Stimulated activated CD4-positive, alpha-beta T cell treated with anti-CD3 and anti-CD28 coated beads, Interleukin-15, amount 100 ng/mL, for 24 hours (primary cell): ENCODE results near the gene C10orf90.

Experiments
- DNase-seq: peaks from one replicate; pipeline ENCODE4 v3.0.0-alpha.2; 2020

Gene C10orf90

GRCh38 chr10:126528315-126528835 lies 142.1 kb downstream of the C10orf90 start:
- no peak for DNase-seq

DNA sequence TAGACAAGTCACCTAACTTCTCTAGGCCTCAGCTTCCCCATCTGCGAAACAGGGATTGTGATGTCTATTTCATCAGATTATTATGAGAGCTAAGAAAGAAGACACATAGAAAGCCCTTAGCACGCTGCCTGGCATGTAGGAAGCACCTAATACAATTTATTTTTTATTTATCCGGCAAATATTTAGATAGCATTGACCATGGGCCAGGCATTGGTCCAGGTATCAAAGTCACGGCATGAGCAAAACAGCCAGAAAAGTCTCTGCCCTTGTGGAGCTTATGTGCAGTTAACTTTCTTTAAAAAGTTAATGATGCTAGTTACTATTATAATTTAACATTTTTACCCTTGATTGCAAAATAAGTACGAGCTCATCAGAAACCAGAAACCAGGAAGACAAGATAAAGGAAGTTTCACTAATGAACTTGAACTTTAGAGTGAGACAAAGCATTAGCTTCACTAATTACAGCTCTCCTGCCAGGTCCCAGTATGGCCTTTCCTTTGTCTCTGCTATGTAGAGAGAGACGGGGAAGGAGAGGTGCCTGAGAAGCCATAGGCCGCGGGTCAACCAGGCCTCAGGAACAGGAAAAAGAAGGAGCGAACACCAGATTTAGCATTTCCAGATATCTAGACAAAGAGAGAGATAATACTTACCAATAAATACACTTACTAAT lies 142.7 kb downstream of the C10orf90 start:
- DNase-seq, result no peak

DNA sequence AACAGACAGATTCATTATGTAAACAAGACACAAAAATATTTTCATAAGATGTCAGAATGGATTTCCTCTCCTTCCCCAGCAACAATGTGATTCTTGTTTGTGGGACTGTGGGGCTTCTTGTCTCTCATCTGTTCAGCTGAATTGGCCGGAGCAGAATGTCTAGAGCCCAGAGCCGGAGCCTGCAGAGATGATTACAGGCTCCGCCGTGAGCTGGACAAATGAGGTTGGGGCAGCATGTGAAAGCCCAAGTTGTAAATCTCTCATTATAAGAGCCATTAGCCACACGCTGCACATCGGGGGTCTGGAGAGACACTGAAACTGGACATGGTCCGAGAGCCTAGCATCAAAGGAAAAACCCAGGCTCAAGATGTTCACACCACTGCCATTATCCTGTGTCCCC lies 145.2 kb downstream of the C10orf90 start:
- DNase-seq, result no peak

DNA sequence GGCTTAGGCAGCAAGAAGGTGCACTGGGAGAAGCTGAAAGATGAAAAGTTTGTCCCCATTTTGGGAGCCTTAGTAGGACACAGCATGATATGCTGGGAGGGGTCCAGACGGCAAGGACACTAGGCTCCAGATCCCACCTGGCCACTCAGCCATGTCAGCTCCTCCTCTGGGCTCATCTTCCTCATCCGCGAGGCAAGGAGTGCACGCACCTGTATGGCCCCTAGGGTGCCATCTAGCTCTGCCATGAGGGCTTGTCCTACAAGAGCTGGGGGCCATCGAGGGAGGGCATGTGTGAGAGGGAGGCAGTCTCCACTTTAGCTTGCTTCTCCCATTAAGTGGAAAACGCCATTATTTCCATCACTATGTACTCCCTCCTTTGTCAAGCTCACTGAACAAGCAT lies 146.0 kb downstream of the C10orf90 start:
- DNase-seq, result no peak

- no peak for DNase-seq
These were observed 147.4 kb downstream of the C10orf90 start for GRCh38 chr10:126523071-126523470.

GRCh38 chr10:126521399-126521798 lies 149.1 kb downstream of the C10orf90 start:
- DNase-seq, result no peak

DNA sequence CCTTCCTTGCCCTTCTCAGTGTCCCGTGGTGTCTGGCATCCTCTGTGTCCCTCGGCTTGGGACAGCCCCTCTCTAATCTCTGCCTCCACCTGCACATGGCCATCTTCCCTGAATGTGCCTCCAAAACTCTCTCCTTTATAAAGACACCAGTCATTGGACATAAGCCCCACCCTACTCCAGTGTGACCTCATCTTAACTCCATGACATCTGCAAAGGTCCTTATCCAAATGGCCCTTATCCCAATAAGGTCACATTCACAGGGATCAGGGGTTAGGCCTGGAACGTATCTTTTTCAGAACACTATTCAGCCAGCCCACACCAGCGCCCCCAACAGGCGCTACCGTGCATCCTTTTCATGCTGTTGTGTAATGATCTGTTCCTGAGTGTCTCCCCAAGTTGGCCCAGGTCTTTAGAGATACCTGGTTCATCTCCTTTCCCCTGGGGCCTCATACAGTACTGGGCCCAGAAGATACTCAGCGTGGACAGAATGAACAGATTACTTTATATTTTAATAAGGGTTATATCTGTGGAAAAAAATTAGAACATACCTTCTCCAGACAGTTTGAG lies 149.7 kb downstream of the C10orf90 start:
- DNase-seq, result no peak

DNA sequence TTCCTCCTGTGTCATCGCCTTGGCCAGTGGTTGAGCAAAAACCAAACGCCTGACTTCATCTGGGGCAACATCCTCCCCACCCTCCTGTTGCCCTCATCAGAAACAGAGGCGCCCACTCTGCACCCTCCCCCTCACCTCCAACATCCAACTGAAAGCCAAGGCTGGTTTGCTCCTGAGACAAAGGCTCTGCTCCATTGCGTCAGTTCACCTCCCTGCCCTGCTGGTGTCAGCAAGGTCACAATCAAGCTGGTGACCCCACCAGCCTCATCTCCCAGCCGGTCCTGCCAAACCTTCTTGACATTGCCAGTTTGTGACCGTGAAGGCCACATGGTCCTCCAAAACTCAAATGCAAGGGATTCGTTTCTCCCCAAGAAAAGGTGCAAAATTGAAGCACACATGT lies 150.5 kb downstream of the C10orf90 start:
- DNase-seq, result no peak

DNA sequence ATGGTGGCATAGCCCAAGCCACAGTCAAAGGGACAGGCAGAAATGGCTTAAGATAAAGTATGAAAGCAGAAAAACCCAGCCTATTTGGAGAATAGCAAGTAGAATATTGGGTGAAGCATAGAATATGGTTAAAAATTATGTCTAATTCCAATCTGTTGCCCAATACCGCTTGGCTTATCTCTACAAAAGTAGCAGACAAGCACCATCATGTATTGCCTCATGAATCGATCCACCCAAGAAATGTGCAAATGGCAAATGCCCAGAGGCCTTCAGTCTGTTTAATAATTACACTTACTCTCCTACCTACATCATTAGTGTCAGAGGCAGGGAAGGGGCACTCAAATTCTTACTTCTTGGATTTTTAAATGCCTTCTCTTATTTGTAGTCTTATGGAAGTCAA lies 151.3 kb downstream of the C10orf90 start:
- DNase-seq, result no peak

DNA sequence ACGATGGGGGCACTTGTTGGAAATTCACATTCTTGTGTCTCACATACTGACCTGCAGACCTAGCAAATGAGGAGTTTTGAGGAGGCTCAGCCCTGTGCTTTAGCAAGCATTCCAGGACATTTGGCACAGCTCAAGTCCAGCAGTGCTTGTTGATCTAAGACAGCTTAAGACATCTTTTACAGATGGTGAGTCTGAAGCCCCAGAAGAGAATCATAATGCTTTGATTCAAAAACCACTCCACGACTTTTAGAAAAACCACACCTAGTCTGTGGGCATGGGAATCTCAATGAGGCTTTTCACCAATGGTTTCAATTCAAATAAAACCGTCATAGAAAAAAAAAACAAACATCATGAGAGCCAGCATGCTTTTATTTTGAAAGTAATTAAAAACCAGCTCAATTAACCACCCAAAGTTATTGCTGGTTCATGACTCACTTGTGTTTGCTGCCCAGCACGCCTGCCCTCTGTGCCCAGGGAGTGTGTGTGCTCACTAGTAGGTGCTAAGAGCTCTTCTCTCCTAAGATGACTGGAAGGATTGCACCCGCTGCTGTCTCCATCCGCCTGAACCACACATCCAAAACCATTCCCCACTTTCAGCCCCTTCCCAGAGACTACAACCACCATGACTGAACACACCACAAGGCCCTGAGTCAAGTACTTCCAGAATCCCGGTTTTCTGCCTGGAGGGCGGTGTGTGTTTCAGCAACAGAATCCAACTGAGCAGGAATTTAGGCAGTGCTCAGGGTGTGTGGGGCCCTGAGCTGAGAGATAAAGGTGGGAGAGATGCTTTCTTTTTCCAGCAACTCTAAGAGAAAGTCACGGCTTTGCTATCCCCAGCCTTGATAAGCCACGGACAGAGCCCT lies 152.0 kb downstream of the C10orf90 start:
- no peak for DNase-seq

DNA sequence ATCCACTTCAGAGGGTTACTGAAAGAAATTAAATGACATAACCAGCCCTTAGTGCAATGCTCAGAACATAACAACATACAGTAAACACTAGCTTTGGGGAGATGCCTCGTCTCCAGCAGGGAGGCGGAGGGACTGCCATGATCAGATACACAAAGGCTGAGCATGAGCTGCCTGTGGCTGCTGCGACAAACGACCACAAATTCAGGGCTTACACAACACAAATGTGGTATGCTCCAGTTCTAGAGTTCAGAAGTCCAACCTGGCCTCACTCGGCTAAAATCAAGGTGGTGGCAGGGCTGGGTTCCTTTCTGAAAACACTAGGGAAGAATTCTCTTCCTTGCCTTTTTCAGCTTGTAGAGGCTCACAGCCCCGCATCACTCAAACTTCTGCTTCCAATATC lies 154.0 kb downstream of the C10orf90 start:
- DNase-seq, result no peak

DNA sequence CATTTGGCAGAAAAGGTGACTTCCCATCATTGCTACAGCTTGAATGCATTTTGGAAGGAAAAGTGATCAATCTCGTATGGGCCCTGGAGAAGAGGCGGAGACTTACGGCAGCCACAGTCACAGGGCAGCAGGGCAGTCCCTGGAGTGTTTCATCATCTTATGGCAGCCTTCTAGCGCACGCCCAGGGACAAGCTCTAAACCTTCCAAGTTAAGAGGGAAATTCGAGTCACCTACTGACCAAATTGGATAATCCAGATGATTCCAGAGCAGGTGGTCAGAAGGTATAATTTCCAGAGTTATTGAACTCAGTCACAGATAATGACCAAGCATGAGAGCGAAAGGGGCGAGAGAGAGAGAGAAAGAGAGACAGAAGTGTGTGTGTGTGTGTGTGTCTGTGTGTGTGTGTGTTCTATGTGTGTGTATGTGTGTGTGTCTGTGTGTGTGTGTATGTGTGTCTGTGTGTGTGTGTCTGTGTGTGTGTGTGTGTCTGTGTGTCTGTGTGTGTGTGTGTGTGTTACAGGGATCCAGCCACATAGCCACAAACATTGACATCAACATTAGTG lies 158.5 kb downstream of the C10orf90 start:
- DNase-seq, result no peak

GRCh38 chr10:126509182-126509581 lies 161.3 kb downstream of the C10orf90 start:
- no peak for DNase-seq

- DNase-seq, result no peak
These were observed 161.9 kb downstream of the C10orf90 start for GRCh38 chr10:126508535-126509040.

GRCh38 chr10:126504761-126505112 lies 165.8 kb downstream of the C10orf90 start:
- no peak for DNase-seq

- DNase-seq, result peak; percentile 14
These were observed 166.3 kb downstream of the C10orf90 start for GRCh38 chr10:126504063-126504760.

DNA sequence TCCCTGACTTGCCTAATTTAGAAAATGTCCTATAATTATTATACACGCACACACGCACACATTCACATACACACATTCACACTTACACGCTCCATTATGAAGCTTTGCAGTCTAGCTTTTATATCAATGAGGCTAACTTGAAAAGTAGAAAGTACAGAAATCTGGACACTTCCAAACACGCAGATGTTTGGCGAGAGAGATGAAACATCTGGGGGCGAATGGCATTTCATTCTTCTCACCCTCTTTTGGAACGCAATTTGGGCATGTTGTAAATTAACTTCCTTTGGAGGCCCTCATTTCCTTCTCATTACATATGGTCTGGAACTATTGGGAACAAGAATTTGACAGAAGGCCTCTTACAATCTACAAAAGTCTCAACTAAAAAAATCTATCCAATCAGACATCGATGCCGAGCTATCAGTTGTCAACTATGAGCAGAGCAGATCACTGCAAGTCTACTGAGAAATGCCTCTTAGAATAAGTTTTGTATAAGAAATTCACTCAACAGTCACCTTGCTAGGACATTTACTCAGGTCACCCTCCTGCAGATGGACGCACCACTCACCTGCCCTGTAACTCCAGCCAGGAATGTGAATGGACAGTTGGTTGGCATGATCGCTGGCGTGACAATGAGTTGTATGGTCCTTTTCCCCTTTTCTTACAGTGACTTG lies 167.0 kb downstream of the C10orf90 start:
- DNase-seq, result no peak

DNA sequence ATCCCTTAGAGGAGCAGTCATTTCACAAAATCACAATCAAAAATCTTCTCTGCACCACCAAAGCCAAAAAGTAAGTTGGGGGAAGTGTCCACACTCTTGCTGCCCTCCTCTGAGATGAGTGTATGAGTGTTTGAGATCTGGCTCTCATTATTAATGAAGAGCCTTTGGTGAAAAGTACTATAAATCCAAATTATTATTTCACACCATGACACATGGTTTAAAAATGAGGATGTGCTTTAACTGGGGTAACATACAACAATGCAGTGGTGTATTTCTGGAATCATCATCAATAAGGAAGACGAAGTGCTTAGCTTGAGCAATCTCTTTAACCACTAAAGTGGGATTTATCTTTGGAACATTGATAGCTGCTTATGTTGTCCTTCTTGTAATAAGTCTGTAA lies 168.1 kb downstream of the C10orf90 start:
- no peak for DNase-seq

GRCh38 chr10:126501828-126502227 lies 168.7 kb downstream of the C10orf90 start:
- DNase-seq, result no peak

- DNase-seq, result no peak
These were observed 169.6 kb downstream of the C10orf90 start for GRCh38 chr10:126500866-126501265.

- DNase-seq, result no peak
These were observed 170.3 kb downstream of the C10orf90 start for GRCh38 chr10:126500185-126500584.

GRCh38 chr10:126499744-126500143 lies 170.7 kb downstream of the C10orf90 start:
- no peak for DNase-seq
